OCI-LY1 (cell line): ENCODE measurements around the gene CLDN4.

Source experiments
- H2AFZ ChIP-seq: fragments of 200-600 bp; sonication (generic), shearing (Covaris generic); 2 replicates; pipeline ENCODE4 v1.6.0; 2014; ENCODE audit warnings: antibody characterized with exemption, mild to moderate bottlenecking, low read length
- H3F3A ChIP-seq: fragments of 200-600 bp; sonication (generic), shearing (Covaris generic); 2 replicates; pipeline ENCODE4 v1.6.0; 2014; ENCODE audit warnings: mild to moderate bottlenecking, antibody characterized with exemption, low read length, moderate library complexity; ENCODE audit not compliant: insufficient read depth
- H3K27ac ChIP-seq: fragments of 200-600 bp; sonication (generic); 2 replicates; pipeline ENCODE4 v1.5.1; 2014; ENCODE audit warnings: low read length, mixed run types, mild to moderate bottlenecking, low read depth; ENCODE audit not compliant: poor library complexity, severe bottlenecking
- H3K27me3 ChIP-seq: fragments of 200-600 bp; sonication (generic); 2 replicates; pipeline ENCODE4 v1.6.0; 2014; ENCODE audit warnings: antibody characterized with exemption, mild to moderate bottlenecking, low read length, moderate library complexity; ENCODE audit not compliant: insufficient read depth
- H3K36me3 ChIP-seq: fragments of 200-600 bp; sonication (generic); 2 replicates; pipeline ENCODE4 v1.6.1; 2014; ENCODE audit warnings: mild to moderate bottlenecking, antibody characterized with exemption, low read length, moderate library complexity, mixed read lengths; ENCODE audit not compliant: insufficient read depth
- H3K4me1 ChIP-seq: fragments of 200-600 bp; sonication (generic); 2 replicates; pipeline ENCODE4 v1.5.1; 2014; ENCODE audit warnings: mild to moderate bottlenecking, low read length, moderate library complexity; ENCODE audit not compliant: insufficient read depth, severe bottlenecking
- H3K4me2 ChIP-seq: fragments of 200-600 bp; sonication (generic), shearing (Covaris generic); 2 replicates; pipeline ENCODE4 v1.6.1; 2014; ENCODE audit warnings: low read length
- H3K4me3 ChIP-seq: fragments of 200-600 bp; sonication (generic); 2 replicates; pipeline ENCODE4 v1.5.1; 2014; ENCODE audit warnings: low read length, low read depth, mild to moderate bottlenecking, mixed read lengths; ENCODE audit not compliant: poor library complexity, severe bottlenecking
- H3K79me2 ChIP-seq: fragments of 200-600 bp; shearing (Covaris generic); 2 replicates; pipeline ENCODE4 v1.6.1; 2016; ENCODE audit warnings: mixed run types, low read length, mixed read lengths; ENCODE audit not compliant: insufficient read depth
- H3K9ac ChIP-seq: fragments of 200-600 bp; sonication (generic), shearing (Covaris generic); 2 replicates; pipeline ENCODE4 v1.6.1; 2014; ENCODE audit warnings: mild to moderate bottlenecking, low read length, mixed read lengths
- H3K9me2 ChIP-seq: fragments of 200-600 bp; sonication (generic), shearing (Covaris generic); 2 replicates; pipeline ENCODE4 v1.6.1; 2014; ENCODE audit warnings: low read depth, mild to moderate bottlenecking, low read length, mixed read lengths
- H3K9me3 ChIP-seq: fragments of 200-600 bp; shearing (Covaris generic); 2 replicates; pipeline ENCODE4 v1.6.1; 2014; ENCODE audit warnings: low read length, mixed read lengths
- H4K20me1 ChIP-seq: fragments of 200-600 bp; sonication (generic), shearing (Covaris generic); 2 replicates; pipeline ENCODE4 v1.6.0; 2016; ENCODE audit warnings: mild to moderate bottlenecking, low read length; ENCODE audit not compliant: insufficient read depth
- EZH2 ChIP-seq: fragments of 200-600 bp; sonication (generic), shearing (Covaris generic); IDR thresholded peaks from 2 replicates; pipeline ENCODE4 v1.8.0; 2017; ENCODE audit warnings: borderline replicate concordance, mixed run types, mild to moderate bottlenecking, antibody characterized with exemption, low read length, moderate library complexity, mixed read lengths
- TF ChIP-seq, protein P1 (sequence below): fragments of 200-600 bp; sonication (generic), shearing (Covaris generic); IDR thresholded peaks from 2 replicates; pipeline ENCODE4 v1.5.1; 2017; ENCODE audit warnings: mild to moderate bottlenecking, antibody characterized with exemption, low read length, moderate library complexity, mixed read lengths

Gene CLDN4

DNA sequence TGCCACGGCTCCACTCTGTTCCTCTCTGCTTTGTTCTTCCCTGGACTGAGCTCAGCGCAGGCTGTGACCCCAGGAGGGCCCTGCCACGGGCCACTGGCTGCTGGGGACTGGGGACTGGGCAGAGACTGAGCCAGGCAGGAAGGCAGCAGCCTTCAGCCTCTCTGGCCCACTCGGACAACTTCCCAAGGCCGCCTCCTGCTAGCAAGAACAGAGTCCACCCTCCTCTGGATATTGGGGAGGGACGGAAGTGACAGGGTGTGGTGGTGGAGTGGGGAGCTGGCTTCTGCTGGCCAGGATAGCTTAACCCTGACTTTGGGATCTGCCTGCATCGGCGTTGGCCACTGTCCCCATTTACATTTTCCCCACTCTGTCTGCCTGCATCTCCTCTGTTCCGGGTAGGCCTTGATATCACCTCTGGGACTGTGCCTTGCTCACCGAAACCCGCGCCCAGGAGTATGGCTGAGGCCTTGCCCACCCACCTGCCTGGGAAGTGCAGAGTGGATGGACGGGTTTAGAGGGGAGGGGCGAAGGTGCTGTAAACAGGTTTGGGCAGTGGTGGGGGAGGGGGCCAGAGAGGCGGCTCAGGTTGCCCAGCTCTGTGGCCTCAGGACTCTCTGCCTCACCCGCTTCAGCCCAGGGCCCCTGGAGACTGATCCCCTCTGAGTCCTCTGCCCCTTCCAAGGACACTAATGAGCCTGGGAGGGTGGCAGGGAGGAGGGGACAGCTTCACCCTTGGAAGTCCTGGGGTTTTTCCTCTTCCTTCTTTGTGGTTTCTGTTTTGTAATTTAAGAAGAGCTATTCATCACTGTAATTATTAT, 1.2 kb downstream of the CLDN4 start:
- Histone ChIP-seq H2AFZ (no peak overlapping the region), H4K20me1 (no peaks in the 10 kb centered on the region), H3K79me2 (no peaks in the 10 kb centered on the region), H3K4me2 (no peak overlapping the region), H3K9me2 (no peaks in the 10 kb centered on the region), H3K4me1 (no peaks in the 10 kb centered on the region), H3K36me3 (no peaks in the 10 kb centered on the region), H3K9ac (no peak overlapping the region), H3F3A (no peaks in the 10 kb centered on the region), H3K27ac (no peak overlapping the region), H3K27me3 (no peaks in the 10 kb centered on the region; the same call in 1 of the 2 replicates), H3K4me3 (no peak overlapping the region), H3K9me3 (no peaks in the 10 kb centered on the region)
- no peak for TF ChIP-seq EZH2
- TF ChIP-seq, protein P1, sequence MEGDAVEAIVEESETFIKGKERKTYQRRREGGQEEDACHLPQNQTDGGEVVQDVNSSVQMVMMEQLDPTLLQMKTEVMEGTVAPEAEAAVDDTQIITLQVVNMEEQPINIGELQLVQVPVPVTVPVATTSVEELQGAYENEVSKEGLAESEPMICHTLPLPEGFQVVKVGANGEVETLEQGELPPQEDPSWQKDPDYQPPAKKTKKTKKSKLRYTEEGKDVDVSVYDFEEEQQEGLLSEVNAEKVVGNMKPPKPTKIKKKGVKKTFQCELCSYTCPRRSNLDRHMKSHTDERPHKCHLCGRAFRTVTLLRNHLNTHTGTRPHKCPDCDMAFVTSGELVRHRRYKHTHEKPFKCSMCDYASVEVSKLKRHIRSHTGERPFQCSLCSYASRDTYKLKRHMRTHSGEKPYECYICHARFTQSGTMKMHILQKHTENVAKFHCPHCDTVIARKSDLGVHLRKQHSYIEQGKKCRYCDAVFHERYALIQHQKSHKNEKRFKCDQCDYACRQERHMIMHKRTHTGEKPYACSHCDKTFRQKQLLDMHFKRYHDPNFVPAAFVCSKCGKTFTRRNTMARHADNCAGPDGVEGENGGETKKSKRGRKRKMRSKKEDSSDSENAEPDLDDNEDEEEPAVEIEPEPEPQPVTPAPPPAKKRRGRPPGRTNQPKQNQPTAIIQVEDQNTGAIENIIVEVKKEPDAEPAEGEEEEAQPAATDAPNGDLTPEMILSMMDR = no peak

- no peaks in the 10 kb centered on the region for H3K79me2 ChIP-seq
- H3F3A ChIP-seq = no peaks in the 10 kb centered on the region
- no peak overlapping the region for H3K4me3 ChIP-seq
- no peaks in the 10 kb centered on the region for H3K4me1 ChIP-seq
- H3K9ac ChIP-seq = no peak overlapping the region
- H3K9me2 ChIP-seq = no peaks in the 10 kb centered on the region
- H3K4me2 ChIP-seq = no peak overlapping the region
- no peak for TF ChIP-seq EZH2
- TF ChIP-seq, protein P1 = no peak
- H3K27me3 ChIP-seq = no peaks in the 10 kb centered on the region; the same call in 1 of the 2 replicates
- no peaks in the 10 kb centered on the region for H3K9me3 ChIP-seq
- H2AFZ ChIP-seq = no peak overlapping the region
- H4K20me1 ChIP-seq = no peaks in the 10 kb centered on the region
- no peak overlapping the region for H3K27ac ChIP-seq
- H3K36me3 ChIP-seq = no peaks in the 10 kb centered on the region
These were observed 2.0 kb downstream of the CLDN4 start for GRCh38 chr7:73832806-73833205.

GRCh38 chr7:73833251-73833919, 2.6 kb downstream of the CLDN4 start:
- Histone ChIP-seq H3F3A (no peaks in the 10 kb centered on the region), H3K9ac (no peak overlapping the region), H3K4me2 (no peak overlapping the region), H3K9me3 (no peaks in the 10 kb centered on the region), H3K4me1 (no peaks in the 10 kb centered on the region), H3K36me3 (no peaks in the 10 kb centered on the region), H3K9me2 (no peaks in the 10 kb centered on the region), H3K27me3 (no peaks in the 10 kb centered on the region; the same call in 1 of the 2 replicates), H4K20me1 (no peaks in the 10 kb centered on the region), H2AFZ (no peak overlapping the region), H3K79me2 (no peaks in the 10 kb centered on the region), H3K4me3 (no peak overlapping the region), H3K27ac (no peak overlapping the region)
- TF ChIP-seq, protein P1 = no peak
- TF ChIP-seq EZH2 = no peak
